Suprapubic skin (tissue), 4 donors: ENCODE measurements around the gene NEFH. TPM values are rescaled to one million over a fixed set of nuclear protein-coding genes. Genes with fewer than 3 reads are reported as not detected.
A peak's percentile ranks its signal among the peaks of the same experiment; 100 is the strongest.
"Not testable (repeated sequence)": the region's sequence is repeated elsewhere in the genome, so short reads cannot be mapped to it uniquely, and the experiment has no call there.

ENCODE experiments used
- DNase-seq, 2 donors: peaks; one replicate each; pipeline ENCODE4 v3.0.0-alpha.2; 2019; ENCODE audit warnings: low spot score in 2 of 2
- H3K27ac ChIP-seq: fragments of 200-600 bp; sonication (generic); one replicate; pipeline ENCODE4 v1.5.1; 2019
- H3K27me3 ChIP-seq: fragments of 200-600 bp; sonication (generic); one replicate; pipeline ENCODE4 v1.5.1; 2019
- H3K36me3 ChIP-seq: fragments of 200-600 bp; sonication (generic); one replicate; pipeline ENCODE4 v1.5.1; 2019
- H3K4me1 ChIP-seq: fragments of 200-600 bp; sonication (generic); one replicate; pipeline ENCODE4 v1.5.1; 2019
- H3K4me3 ChIP-seq: fragments of 200-600 bp; sonication (generic); one replicate; pipeline ENCODE4 v1.5.1; 2019; ENCODE audit warnings: mild to moderate bottlenecking
- H3K9me3 ChIP-seq: fragments of 200-600 bp; sonication (generic); one replicate; pipeline ENCODE4 v1.5.1; 2019
- EP300 ChIP-seq: sonication (generic); formaldehyde crosslinking; IDR thresholded peaks from one replicate; pipeline ENCODE4 v1.6.1; 2017; ENCODE audit warnings: antibody characterized with exemption
- POLR2A ChIP-seq, 2 donors: fragments of 450-650 bp; IDR thresholded peaks; one replicate each; pipeline ENCODE4 v1.6.1; 2017; ENCODE audit warnings: antibody characterized with exemption in 2 of 2, mild to moderate bottlenecking in 2 of 2, moderate library complexity in 2 of 2
- POLR2AphosphoS5 ChIP-seq, 3 donors: sonication (generic); formaldehyde crosslinking; IDR thresholded peaks; one replicate each; pipeline ENCODE4 v1.6.1; 2017; ENCODE audit warnings: antibody characterized with exemption in 3 of 3
- WGBS: methylation state at CpG from one replicate; pipeline ENCODE4 v1.1.5; 2018; 5-methylcytosine and 5-hydroxymethylcytosine counted together
- total RNA-seq, 4 donors: library from RNA; depleted of rRNA; stranded (reverse); fragments of >200 nt; gene quantifications; one replicate each; pipeline ENCODE4 v1.1.0, GENCODE V29; 2016
- TF ChIP-seq, protein P1 (sequence below), 2 donors: fragments of 200-600 bp in 1 of 2; fragments of 450-650 bp in 1 of 2; sonication (generic) in 1 of 2; IDR thresholded peaks; one replicate each; pipeline ENCODE4 v1.5.1; 2016 to 2019; ENCODE audit warnings: antibody characterized with exemption in 2 of 2, mild to moderate bottlenecking in 1 of 2, moderate library complexity in 1 of 2

The NEFH gene
- total RNA-seq, 4 donors from 2014 or later, result 0.26 to 0.51 TPM; not detected in 2

DNA sequence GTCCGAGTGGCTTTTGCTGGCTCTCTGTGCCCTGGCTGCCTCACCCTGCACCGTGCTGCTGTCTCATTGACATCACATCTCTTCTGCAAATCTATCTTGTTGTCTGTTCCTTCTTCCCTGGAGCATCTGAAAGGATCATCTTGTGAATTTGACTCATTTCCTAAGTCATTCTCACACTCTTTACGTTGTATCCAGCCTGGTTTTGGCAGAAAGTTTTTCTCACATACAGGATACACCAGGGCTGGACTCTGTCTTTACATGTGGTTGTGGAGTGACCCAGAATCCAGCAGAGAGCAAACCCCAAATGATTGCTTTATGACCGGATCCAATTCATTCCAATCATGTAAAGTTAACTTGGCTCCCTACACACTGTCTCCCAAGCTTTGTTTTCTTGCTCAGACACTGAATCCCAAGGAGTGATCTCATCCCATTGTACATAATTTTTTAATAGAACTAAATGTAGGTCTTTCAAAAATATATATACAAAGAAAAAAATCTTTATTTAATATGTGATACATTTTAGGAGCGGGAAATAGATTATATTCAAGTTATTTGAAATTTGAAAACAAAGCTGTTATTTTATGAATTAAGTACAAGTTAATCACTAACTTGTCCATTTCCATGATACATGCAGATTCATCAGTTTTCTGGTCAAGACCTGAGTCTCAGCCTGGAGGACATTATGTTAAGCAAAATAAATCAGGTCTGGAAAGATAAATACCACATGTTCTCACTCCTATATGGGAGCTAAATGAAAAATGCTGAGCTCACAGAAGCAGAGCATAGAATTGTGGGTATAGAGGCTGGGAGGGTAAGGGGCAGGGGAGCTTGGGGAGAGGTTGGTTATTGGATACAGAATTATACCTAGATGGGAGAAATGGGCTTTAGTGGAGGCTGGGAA lies 44.5 kb upstream of the NEFH start:
- no peak for DNase-seq
- H3K27me3 ChIP-seq, result peaks cover 21% of the 10 kb centered on the region
- H3K4me3 ChIP-seq, result no peak overlapping the region
- 59% methylated on average over 5 of the region's 5 CpGs for WGBS
- H3K9me3 ChIP-seq, result no peaks in the 10 kb centered on the region
- H3K4me1 ChIP-seq, result no peaks in the 10 kb centered on the region
- TF ChIP-seq EP300 (no peak), POLR2A (IDR thresholded peaks at IDR 0.05) (no peak), POLR2AphosphoS5 (IDR thresholded peaks at IDR 0.05) (no peak)
- TF ChIP-seq, protein P1, sequence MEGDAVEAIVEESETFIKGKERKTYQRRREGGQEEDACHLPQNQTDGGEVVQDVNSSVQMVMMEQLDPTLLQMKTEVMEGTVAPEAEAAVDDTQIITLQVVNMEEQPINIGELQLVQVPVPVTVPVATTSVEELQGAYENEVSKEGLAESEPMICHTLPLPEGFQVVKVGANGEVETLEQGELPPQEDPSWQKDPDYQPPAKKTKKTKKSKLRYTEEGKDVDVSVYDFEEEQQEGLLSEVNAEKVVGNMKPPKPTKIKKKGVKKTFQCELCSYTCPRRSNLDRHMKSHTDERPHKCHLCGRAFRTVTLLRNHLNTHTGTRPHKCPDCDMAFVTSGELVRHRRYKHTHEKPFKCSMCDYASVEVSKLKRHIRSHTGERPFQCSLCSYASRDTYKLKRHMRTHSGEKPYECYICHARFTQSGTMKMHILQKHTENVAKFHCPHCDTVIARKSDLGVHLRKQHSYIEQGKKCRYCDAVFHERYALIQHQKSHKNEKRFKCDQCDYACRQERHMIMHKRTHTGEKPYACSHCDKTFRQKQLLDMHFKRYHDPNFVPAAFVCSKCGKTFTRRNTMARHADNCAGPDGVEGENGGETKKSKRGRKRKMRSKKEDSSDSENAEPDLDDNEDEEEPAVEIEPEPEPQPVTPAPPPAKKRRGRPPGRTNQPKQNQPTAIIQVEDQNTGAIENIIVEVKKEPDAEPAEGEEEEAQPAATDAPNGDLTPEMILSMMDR (IDR thresholded peaks at IDR 0.05), result no peak
- no peak overlapping the region for H3K27ac ChIP-seq
- H3K36me3 ChIP-seq, result no peaks in the 10 kb centered on the region

GRCh38 chr22:29438283-29438682 lies 41.7 kb upstream of the NEFH start, which contains the start of gene RFPL1:
Gene RFPL1 (plus strand): TSS chr22:29438583.
- not testable (repeated sequence) for H3K36me3 ChIP-seq
- peak; percentile 16 to 41 for DNase-seq

DNA sequence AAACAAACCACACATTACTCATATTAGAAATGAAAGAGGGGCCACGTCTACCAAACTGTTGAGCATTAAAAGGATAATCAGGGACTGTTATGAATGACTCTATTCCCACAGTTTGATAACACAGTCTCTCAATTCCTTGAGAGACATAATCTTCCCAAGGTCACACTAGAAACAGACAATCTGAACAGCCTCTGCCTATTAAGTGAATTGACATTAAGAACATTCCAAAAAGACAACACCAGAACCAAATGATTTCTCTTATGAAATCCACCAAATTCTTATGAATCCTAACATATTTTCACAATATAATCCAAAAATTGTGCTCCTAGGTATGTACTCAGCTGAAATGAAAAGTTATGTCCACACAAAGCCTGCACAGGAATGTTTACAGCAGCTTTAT lies 37.0 kb upstream of the NEFH start:
- 58% methylated on average over 1 of the region's 1 CpG for WGBS
- no peak for DNase-seq
- TF ChIP-seq POLR2AphosphoS5 (IDR thresholded peaks at IDR 0.05) (no peak), EP300 (no peak), POLR2A (IDR thresholded peaks at IDR 0.05) (no peak)
- TF ChIP-seq, protein P1 (IDR thresholded peaks at IDR 0.05), result no peak
- H3K27me3 ChIP-seq, result no peaks in the 10 kb centered on the region
- H3K36me3 ChIP-seq, result no peaks in the 10 kb centered on the region
- H3K27ac ChIP-seq, result no peak overlapping the region
- no peaks in the 10 kb centered on the region for H3K9me3 ChIP-seq
- H3K4me1 ChIP-seq, result no peaks in the 10 kb centered on the region
- no peak overlapping the region for H3K4me3 ChIP-seq

More at GRCh38 chr22:29438283-29438682, 41.7 kb upstream of the NEFH start, which contains the start of gene RFPL1:
- H3K4me3 ChIP-seq, H3K27me3 ChIP-seq, H3K4me1 ChIP-seq, H3K9me3 ChIP-seq, H3K27ac ChIP-seq: not testable (repeated sequence)
- 94% methylated on average over 10 of the region's 10 CpGs for WGBS

GRCh38 chr22:29443452-29443851 lies 36.6 kb upstream of the NEFH start:
- WGBS, result 45% methylated on average over 6 of the region's 6 CpGs
- TF ChIP-seq, protein P1 (IDR thresholded peaks at IDR 0.05), result no peak
- TF ChIP-seq POLR2AphosphoS5 (IDR thresholded peaks at IDR 0.05), result no peak
- no peak for TF ChIP-seq EP300
- no peak for TF ChIP-seq POLR2A (IDR thresholded peaks at IDR 0.05)

GRCh38 chr22:29443861-29444792 lies 35.9 kb upstream of the NEFH start:
- WGBS, result 59% methylated on average over 14 of the region's 14 CpGs

More at GRCh38 chr22:29443452-29443851, 36.6 kb upstream of the NEFH start:
- H3K36me3 ChIP-seq, result no peaks in the 10 kb centered on the region
- H3K27ac ChIP-seq, result no peak overlapping the region
- no peak overlapping the region for H3K4me3 ChIP-seq
- no peaks in the 10 kb centered on the region for H3K27me3 ChIP-seq
- no peaks in the 10 kb centered on the region for H3K9me3 ChIP-seq
- no peak for DNase-seq
- no peaks in the 10 kb centered on the region for H3K4me1 ChIP-seq

More at GRCh38 chr22:29443861-29444792, 35.9 kb upstream of the NEFH start:
- no peak overlapping the region for H3K27ac ChIP-seq
- no peaks in the 10 kb centered on the region for H3K9me3 ChIP-seq
- no peak overlapping the region for H3K4me3 ChIP-seq
- H3K4me1 ChIP-seq, result no peaks in the 10 kb centered on the region
- TF ChIP-seq POLR2AphosphoS5 (IDR thresholded peaks at IDR 0.05) (no peak), POLR2A (IDR thresholded peaks at IDR 0.05) (no peak), EP300 (no peak)
- TF ChIP-seq, protein P1 (IDR thresholded peaks at IDR 0.05), result no peak
- H3K27me3 ChIP-seq, result no peaks in the 10 kb centered on the region
- DNase-seq, result peak in 1 of 2 donors; percentile 13
- H3K36me3 ChIP-seq, result no peaks in the 10 kb centered on the region
